GM12874 (cell line): ENCODE measurements around the gene GART.

ENCODE experiments used
- CTCF ChIP-seq: IDR thresholded peaks from 2 replicates; pipeline ENCODE4 v1.5.1; 2011; ENCODE audit warnings: low read depth, mild to moderate bottlenecking, control low read depth, low read length, moderate library complexity; ENCODE audit not compliant: insufficient read depth

The GART gene

GRCh38 chr21:33473344-33473743 is 68.6 kb downstream of the GART start:
- no peak for TF ChIP-seq CTCF

- no peak for TF ChIP-seq CTCF
Observed at GRCh38 chr21:33470701-33471100, 71.2 kb downstream of the GART start.

- TF ChIP-seq CTCF: no peak
Observed at GRCh38 chr21:33461538-33462250, 80.2 kb downstream of the GART start.

- no peak for TF ChIP-seq CTCF
Observed at GRCh38 chr21:33458861-33459260, 83.1 kb downstream of the GART start.

GRCh38 chr21:33455686-33456446 is 86.1 kb downstream of the GART start:
- TF ChIP-seq CTCF: no peak
